ENCODE data around the gene SMC3.
"Not testable (repeated sequence)": the region's sequence is repeated elsewhere in the genome, so short reads cannot be mapped to it uniquely, and the experiment has no call there.

SMC3 gene

GRCh38 chr10:110625951-110626855 is 58.7 kb downstream of the SMC3 start:
- DNase-seq (ENCODE audit: low read depth) = no peak

GRCh38 chr10:110628161-110628560 is 60.7 kb downstream of the SMC3 start:
- no peak for DNase-seq (ENCODE audit: low read depth)

- no peak for DNase-seq (ENCODE audit: low read depth)
Measured at GRCh38 chr10:110629680-110630191, 62.2 kb downstream of the SMC3 start.

DNA sequence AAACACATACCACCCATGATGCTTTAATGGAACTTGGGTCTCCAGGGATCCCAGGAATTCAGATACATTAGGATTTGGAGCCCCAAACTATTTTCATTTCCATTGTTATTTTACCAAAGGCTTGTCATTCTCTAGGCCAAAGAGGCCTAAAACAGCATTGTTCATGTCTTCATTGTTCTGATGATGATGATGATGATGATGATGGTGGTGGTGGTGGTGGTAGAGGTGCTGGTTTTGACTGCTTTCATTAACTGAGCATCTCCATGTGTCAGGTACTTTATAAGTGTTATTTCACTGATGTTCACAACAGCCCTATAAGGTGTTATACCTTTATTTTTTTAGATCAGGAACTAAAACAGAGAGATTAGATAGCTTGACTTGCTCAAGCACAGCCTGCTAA is 64.4 kb downstream of the SMC3 start:
- no peak for DNase-seq (ENCODE audit: low read depth)

DNA sequence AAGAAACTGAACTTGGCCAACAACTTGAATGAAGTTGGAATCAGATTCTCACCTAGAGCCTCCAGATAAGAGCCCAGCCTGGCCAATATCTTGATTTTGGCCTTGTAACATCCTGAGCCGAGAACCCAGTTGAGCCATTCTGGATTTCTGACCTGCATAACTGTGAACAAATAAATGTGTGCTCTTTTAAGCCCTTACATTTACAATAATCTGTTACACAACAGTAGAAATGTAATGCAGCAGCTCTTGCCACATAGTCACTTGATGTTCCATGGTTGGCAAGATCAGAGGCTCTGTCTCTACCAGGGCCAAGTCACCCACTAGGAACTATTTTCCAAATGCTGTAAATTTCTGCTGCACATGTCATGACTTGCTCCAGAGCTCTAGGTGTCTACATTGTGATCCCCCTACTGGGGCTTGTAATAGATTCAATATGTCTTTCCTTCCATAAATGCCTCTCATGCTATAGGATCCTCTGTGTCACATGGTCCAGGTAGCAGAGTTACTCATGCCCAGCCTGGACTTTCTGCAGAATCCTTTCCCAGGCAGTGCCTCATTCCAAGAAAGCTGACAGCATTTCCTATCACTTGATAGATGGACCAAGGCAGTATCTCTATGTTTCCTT is 65.2 kb downstream of the SMC3 start:
- no peak for DNase-seq (ENCODE audit: low read depth)

- no peak for DNase-seq (ENCODE audit: low read depth)
Measured at GRCh38 chr10:110634527-110635209, 67.2 kb downstream of the SMC3 start.

GRCh38 chr10:110636572-110636931 is 69.1 kb downstream of the SMC3 start:
- DNase-seq (ENCODE audit: low read depth) = no peak

GRCh38 chr10:110636932-110637557 is 69.5 kb downstream of the SMC3 start:
- DNase-seq (ENCODE audit: low read depth) = no peak

DNA sequence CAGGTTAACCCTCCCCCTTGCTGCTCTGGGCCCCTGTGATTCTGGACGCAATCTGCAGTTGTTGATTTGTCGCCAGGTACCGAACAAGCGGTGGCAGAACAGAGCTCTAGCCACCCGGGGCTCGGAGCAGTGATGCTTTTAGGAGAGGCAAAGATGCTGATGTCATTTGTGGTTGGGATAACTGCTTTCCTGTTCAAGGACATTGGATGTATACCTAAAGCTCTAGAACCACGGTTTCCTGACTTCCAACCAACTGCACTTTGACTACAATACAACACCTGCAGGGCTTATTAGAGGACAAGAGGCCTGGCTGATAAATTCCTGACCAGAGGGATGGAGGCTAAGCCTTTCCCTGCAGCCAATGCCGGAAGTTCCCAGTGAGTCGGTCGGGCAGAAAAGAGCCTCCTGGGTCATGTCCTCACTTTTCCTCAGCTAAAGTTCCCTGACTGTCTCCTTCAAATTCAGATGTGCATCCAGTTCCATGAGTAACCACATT is 70.1 kb downstream of the SMC3 start:
- no peak for DNase-seq (ENCODE audit: low read depth)

DNA sequence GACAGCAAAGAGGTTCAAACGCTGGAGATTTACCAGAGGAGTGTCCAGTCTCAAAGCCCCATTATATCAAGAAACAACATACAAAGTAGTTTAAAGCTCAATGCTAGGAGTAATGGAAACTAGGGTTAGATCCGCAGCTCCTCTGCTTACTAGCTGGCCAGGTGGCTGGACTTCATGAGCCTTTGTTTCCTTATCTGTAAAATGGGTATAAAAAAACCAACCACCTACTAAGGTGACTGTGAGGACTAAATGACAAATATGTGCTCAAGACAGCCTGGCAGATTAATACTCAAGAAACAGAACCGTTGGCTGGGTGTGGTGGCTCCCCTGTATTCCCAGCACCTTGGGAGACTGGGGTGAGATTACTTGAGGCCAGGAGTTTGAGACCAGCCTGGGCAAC is 70.8 kb downstream of the SMC3 start:
- no peak for DNase-seq (ENCODE audit: low read depth)

DNA sequence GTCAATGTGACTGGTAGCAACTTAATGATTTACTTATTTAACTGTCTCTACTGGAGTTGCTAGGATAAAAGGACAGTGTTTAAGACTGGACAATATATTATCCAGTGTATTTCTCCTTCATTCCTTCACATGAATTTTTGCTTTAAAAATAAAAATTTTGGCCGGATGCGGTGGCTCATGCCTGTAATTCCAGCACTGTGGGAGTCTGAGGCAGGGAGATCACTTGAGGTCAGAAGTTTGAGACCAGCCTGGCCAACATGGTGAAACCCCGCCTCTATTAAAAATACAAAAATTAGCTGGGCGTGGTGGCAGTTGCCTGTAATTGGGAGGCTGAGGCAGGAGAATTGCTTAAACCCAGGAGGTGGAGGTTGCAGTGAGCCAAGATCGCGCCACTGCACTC is 71.6 kb downstream of the SMC3 start:
- not testable (repeated sequence) for DNase-seq (ENCODE audit: low read depth)

GRCh38 chr10:110639858-110640257 is 72.4 kb downstream of the SMC3 start:
- DNase-seq (ENCODE audit: low read depth) = not testable (repeated sequence)

- no peak for DNase-seq (ENCODE audit: low read depth)
Measured at GRCh38 chr10:110641256-110641655, 73.8 kb downstream of the SMC3 start.

DNA sequence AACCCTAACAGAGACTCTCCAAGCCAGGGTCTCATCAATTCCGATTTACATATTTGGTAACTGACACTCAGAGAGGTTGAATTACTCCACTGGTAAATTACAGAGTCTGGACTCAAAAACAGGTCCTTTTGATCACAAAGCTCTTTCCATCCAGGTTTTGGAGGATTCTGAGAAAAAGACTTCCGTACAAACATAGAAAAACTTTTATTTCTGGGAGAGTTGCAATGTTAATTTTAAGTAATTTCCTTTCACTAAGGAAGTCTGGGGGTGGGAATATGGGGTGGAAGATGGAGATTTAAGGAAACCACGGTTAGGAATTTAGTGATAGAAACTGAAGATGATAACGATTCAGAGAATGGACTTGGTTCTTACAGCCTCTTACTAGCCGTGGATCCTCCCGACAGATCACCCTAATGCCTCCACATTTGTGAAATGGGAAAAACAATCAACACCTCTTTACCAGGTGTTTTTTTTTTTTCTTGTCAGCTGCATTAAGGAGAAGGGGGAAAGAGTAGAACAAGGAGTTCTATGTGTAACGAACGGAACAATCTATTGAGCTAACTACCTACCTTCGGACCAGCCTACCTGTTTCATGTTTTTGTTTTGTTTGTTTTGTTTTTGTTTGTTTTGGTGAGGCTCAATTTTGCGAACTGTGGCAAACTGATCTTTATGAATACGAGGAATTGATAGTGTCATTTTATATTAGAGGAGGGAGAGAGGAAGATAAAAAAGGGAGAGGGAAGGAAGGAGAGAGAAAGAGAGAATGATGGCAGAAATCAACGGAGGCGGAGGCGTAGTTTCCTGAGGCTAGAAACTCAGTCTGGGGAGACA is 74.9 kb downstream of the SMC3 start:
- DNase-seq (ENCODE audit: low read depth) = no peak

DNA sequence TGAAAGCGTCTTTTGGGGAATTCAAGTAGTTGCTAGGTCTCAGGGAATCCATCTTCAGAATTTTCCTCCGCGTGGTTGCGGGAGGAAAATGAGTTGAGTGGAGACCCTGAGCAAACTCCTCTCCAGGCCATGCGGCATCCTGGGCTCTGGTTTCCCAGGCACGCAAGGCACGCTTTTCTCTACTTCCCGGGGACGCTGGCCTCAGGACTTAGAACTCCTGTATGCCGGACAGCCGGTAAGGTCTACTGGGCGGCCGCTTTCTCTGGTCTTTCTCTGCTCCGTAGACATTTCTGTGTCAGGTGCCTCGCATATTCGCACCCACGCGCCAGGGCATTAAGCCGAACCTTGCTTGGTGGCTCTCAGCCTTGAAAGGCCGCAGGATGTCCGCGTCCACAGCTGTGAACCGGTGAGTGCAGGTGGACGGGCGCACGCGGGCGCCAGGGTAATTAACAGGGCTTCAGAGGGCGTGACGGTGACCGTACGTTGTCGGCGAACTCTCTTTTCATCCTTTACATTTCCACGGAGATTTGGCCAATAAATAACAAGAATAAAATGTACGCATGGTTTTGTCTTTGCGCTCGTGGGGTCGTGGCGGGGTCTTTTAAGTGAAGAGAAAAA is 75.6 kb downstream of the SMC3 start:
- no peak for DNase-seq (ENCODE audit: low read depth)

DNA sequence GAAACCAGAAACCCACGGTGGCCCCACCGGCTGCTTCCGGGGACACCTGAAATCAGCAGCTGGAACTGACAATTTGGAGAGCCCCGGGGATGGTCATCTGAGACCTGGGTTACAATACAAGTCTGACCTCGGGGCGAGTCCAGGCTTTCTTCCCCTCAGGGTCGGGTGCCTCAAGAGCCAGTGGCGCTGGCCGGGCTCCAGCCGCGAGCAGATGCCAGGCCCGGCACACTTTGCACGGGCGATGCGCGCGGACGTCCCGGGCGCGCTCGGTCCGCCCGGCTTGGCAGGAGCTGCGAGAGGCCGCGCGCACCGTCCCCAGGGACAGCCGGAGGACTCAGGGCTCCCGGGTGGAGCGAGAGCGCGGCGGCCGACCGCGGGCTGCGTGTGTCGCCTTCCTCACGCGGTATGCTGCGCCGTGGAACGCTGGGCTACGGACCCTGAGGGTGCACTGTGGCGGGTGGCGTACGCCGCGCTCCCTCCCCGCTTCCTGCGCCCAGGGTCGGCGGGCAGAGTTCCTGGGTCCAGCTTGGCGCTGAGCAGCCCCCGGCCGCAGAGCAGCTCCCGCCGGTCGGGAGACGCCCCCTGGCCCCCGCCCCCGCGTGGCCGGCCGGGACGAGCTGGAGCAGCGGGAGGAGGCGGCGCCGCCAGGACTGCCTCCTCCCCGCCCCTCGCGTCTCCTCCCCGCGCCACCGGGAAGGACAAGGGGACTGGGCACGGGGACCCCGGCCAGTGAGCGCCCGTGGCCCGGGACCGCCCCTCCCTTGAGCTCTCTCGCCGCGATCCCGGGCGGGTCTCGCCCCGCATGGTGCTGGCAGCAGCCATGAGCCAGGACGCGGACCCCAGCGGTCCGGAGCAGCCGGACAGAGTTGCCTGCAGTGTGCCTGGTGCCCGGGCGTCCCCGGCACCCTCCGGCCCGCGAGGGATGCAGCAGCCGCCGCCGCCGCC is 76.4 kb downstream of the SMC3 start, which contains the start of gene RBM20:
RBM20 (plus strand) TSS at position 684 of the 945 bp plus-strand sequence; CDS start at position 803, 119 bp downstream.
- no peak for DNase-seq (ENCODE audit: low read depth)

- DNase-seq (ENCODE audit: low read depth) = no peak
Measured at GRCh38 chr10:110644598-110645462, 77.3 kb downstream of the SMC3 start.

DNA sequence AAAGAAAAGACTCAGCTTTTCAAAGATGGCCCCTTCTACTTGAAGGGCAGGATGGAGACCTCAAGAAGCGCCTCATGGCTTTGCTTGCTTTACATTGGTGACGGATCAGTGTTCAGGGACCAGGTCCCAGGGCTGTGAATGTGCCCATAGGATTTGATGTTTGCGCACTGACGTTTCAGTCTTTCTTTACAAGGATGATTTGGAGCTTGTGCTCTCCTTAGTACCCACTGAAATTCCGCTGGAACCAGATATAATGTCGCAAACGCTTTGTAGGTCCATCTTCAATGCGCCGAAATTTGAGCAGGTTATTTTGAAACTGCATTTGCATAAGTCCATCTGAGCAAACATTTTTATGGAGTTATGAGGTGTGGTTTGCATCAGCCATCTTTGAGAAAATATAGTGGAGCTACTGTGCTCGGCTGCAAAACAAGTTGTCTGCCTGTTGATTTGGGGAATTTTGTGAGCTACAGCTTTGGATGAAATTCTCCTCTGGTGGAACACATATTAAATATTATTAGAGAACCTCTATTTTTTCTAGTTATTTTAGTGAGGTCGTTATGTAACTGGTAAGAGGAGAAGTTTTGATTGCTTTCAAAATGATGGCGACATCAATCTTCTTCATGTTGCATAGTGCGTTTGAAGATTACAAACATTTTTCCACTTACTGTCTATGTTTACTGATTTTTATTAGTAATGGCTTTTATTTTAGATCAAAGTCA is 79.1 kb downstream of the SMC3 start:
- DNase-seq (ENCODE audit: low read depth) = no peak

Data from fibroblast of the conjunctiva (primary cell).